ENCODE results near the gene CTNNBL1. TPM values are rescaled to one million over a fixed set of nuclear protein-coding genes. Genes with fewer than 3 reads are reported as not detected.

CTNNBL1 gene
- total and polyA plus RNA-seq, 8 donors, result 36.0 to 63.6 (median 50.1) TPM

GRCh38 chr20:37856932-37857660 lies 163.3 kb downstream of the CTNNBL1 start:
- Histone ChIP-seq H3K4me1 (no peaks in the 10 kb centered on the region), H3K36me3 (peaks cover 0 to 57% of the 10 kb centered on the region in 2 donors), H3K9me3 (no peaks in the 10 kb centered on the region), H3K27ac (no peak overlapping the region), H3K4me3 (no peak overlapping the region), H3K27me3 (no peaks in the 10 kb centered on the region)
- TF ChIP-seq CTCF (IDR thresholded peaks at IDR 0.05), result no peak
- ATAC-seq (peak; percentile 54), DNase-seq (no peak)
- intact Hi-C loops (cut with DNase I), result no loop called here

DNA sequence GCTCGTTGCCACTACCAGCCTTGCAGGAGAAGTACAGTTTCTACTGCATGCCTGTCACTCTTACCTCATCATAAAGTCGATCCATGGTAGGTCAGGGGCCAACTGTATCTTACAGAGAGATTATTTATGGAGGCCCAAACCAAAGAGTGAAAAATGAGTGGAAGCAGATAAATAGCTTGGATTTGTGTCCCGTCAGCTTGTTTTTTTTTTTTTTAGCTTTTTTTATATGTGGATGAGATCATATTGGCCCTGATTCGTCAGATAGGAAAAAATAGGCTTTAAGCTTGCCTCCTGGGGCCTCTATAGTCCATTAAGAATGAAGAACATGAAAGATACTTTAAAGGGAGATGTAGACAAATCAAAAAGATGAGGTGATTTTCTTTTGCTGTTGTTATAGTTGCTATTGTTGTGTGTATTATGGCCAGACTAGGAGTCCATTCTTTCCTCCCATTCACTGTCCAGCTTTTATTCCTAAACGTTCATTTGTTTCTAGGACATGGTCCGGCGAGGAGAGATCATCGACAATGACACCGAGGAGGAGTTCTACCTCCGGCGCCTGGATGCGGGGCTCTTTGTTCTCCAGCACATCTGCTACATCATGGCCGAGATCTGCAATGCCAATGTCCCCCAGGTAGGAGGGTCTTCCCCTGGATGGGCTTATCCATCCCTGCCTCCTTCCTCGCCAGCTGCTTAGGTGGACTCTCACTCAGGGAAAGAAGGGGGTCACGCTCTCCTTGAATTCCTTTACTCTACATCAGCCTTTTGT lies 165.8 kb downstream of the CTNNBL1 start:
- intact Hi-C loops (cut with DNase I), result no loop called here
- DNase-seq (no peak), ATAC-seq (no peak)
- H3K27me3 ChIP-seq, result no peaks in the 10 kb centered on the region
- peaks cover 0 to 57% of the 10 kb centered on the region in 2 donors for H3K36me3 ChIP-seq
- no peak for TF ChIP-seq CTCF (IDR thresholded peaks at IDR 0.05)
- no peaks in the 10 kb centered on the region for H3K4me1 ChIP-seq
- no peaks in the 10 kb centered on the region for H3K9me3 ChIP-seq
- H3K4me3 ChIP-seq, result no peak overlapping the region
- H3K27ac ChIP-seq, result no peak overlapping the region

DNA sequence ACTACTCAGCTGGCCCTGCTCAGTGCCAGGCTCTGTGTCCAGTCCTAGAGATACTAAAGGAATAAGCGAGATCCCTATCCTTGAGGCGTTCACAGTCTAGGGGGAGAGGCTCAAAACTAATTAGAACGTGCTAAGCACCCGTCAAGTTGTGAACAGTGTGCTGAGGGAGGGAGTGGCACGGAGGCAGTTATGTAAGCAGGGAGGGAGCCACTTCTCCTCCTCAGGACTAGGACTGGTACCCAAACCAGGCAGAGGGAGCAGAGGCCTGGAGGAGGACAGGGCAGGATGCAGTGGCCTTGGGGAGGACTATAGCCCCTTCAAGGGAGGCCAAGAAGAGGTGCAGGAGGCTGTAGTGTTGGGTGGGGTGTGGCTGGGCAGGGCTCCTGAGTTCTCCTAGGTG lies 169.5 kb downstream of the CTNNBL1 start:
- Histone ChIP-seq H3K4me3 (no peak overlapping the region), H3K4me1 (no peaks in the 10 kb centered on the region), H3K36me3 (peaks cover 0 to 75% of the 10 kb centered on the region in 2 donors), H3K27me3 (no peaks in the 10 kb centered on the region), H3K9me3 (no peaks in the 10 kb centered on the region), H3K27ac (no peak overlapping the region)
- ATAC-seq (no peak), DNase-seq (no peak)
- no peak for TF ChIP-seq CTCF (IDR thresholded peaks at IDR 0.05)
- intact Hi-C loops (cut with DNase I), result no loop called here

DNA sequence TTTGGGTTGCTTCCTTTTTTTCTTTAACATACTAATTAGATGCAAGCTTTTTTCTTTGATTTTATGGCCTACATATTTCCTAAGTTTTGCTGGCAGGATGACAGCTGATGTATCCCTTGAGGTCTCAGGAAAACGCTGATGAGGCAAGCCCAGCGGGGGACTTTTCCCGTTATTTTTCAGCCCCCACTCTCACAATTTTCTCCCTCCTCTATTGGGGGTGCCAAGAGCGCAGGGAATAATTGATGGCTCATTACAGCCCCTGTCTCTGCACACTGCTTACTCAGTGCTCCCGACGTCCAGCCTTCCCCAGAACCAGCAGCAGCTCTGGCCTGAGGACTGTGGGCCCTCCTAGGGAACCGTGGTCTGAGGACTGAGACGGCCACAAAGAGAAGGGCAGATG lies 170.5 kb downstream of the CTNNBL1 start:
- no peaks in the 10 kb centered on the region for H3K4me1 ChIP-seq
- H3K27me3 ChIP-seq, result no peaks in the 10 kb centered on the region
- no peak overlapping the region for H3K4me3 ChIP-seq
- no peak for TF ChIP-seq CTCF (IDR thresholded peaks at IDR 0.05)
- intact Hi-C loops (cut with DNase I), result no loop called here
- no peak for ATAC-seq
- no peak overlapping the region for H3K27ac ChIP-seq
- peaks cover 0 to 82% of the 10 kb centered on the region in 2 donors for H3K36me3 ChIP-seq
- H3K9me3 ChIP-seq, result no peaks in the 10 kb centered on the region
- peak in 2 of 4 donors; percentile 33 to 60 for DNase-seq

DNA sequence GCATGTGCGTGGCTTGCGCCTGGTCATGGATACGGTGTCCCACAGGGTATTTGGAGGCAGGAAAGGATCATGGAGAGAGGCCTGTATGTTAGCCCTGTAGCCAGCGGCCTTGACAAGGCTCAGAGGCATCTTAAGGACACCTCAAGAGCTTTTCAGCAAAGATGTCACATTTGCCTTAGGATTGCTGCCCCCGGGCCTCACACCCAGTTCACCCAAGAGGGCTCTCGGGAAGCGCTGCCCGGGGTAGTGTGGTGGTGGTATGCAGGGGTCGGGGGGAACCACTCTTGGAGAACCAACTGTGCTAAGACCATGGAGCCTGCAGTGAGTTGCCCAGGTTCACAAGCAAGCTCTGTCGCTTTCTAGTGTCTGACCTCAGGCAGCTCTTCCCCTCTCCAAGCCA lies 172.2 kb downstream of the CTNNBL1 start:
- Histone ChIP-seq H3K27me3 (no peaks in the 10 kb centered on the region), H3K4me3 (no peak overlapping the region), H3K27ac (no peak overlapping the region), H3K9me3 (no peaks in the 10 kb centered on the region), H3K36me3 (peaks cover 0 to 79% of the 10 kb centered on the region in 2 donors), H3K4me1 (no peaks in the 10 kb centered on the region)
- TF ChIP-seq CTCF (IDR thresholded peaks at IDR 0.05), result no peak
- intact Hi-C loops (cut with DNase I), result no loop called here
- no peak for ATAC-seq
- DNase-seq, result no peak

Data from left lung (tissue), 10 donors.